OCI-LY1 (cell line): ENCODE measurements around the gene PAPSS2.

ENCODE experiments used
- EZH2 ChIP-seq: fragments of 200-600 bp; sonication (generic), shearing (Covaris generic); IDR thresholded peaks from 2 replicates; pipeline ENCODE4 v1.8.0; 2017; ENCODE audit warnings: borderline replicate concordance, mixed run types, mild to moderate bottlenecking, antibody characterized with exemption, low read length, moderate library complexity, mixed read lengths
- TF ChIP-seq, protein P1 (sequence below): fragments of 200-600 bp; sonication (generic), shearing (Covaris generic); IDR thresholded peaks from 2 replicates; pipeline ENCODE4 v1.5.1; 2017; ENCODE audit warnings: mild to moderate bottlenecking, antibody characterized with exemption, low read length, moderate library complexity, mixed read lengths

- TF ChIP-seq, protein P1, sequence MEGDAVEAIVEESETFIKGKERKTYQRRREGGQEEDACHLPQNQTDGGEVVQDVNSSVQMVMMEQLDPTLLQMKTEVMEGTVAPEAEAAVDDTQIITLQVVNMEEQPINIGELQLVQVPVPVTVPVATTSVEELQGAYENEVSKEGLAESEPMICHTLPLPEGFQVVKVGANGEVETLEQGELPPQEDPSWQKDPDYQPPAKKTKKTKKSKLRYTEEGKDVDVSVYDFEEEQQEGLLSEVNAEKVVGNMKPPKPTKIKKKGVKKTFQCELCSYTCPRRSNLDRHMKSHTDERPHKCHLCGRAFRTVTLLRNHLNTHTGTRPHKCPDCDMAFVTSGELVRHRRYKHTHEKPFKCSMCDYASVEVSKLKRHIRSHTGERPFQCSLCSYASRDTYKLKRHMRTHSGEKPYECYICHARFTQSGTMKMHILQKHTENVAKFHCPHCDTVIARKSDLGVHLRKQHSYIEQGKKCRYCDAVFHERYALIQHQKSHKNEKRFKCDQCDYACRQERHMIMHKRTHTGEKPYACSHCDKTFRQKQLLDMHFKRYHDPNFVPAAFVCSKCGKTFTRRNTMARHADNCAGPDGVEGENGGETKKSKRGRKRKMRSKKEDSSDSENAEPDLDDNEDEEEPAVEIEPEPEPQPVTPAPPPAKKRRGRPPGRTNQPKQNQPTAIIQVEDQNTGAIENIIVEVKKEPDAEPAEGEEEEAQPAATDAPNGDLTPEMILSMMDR = no peak
- TF ChIP-seq EZH2 = no peak
Observed at GRCh38 chr10:87713707-87714106, 54.0 kb downstream of the PAPSS2 start.
